Right atrium auricular region (tissue), 2 donors: ENCODE data around the gene MEAK7. TPM values are rescaled to one million over a fixed set of nuclear protein-coding genes. Genes with fewer than 3 reads are reported as not detected.
"Not testable (repeated sequence)": the region's sequence is repeated elsewhere in the genome, so short reads cannot be mapped to it uniquely, and the experiment has no call there.

Experiments used
- DNase-seq: peaks from one replicate; pipeline ENCODE4 v3.0.0-alpha.2; 2019; ENCODE audit warnings: low spot score
- H3K27ac ChIP-seq, 2 donors: fragments of 200-600 bp; sonication (generic); 1 replicate in 1 of 2; 2 replicates in 1 of 2; pipeline ENCODE4 v1.5.1; 2016 to 2019
- H3K27me3 ChIP-seq, 2 donors: fragments of 200-600 bp; sonication (generic); one replicate each; pipeline versions ENCODE4 v1.5.1 to v1.6.0; 2017 to 2019
- H3K36me3 ChIP-seq: fragments of 200-600 bp; sonication (generic); one replicate; pipeline ENCODE4 v1.5.1; 2016
- H3K4me1 ChIP-seq, 2 donors: fragments of 200-600 bp; sonication (generic); one replicate each; pipeline versions ENCODE4 v1.5.1 to v1.6.0; 2017 to 2019
- H3K4me3 ChIP-seq, 2 donors: fragments of 200-600 bp; sonication (generic); 1 replicate in 1 of 2; 2 replicates in 1 of 2; pipeline ENCODE4 v1.5.1; 2017 to 2019; ENCODE audit warnings: mild to moderate bottlenecking in 1 of 2, moderate library complexity in 1 of 2
- H3K9me3 ChIP-seq, 2 donors: fragments of 200-600 bp; sonication (generic); one replicate each; pipeline ENCODE4 v1.5.1; 2019
- CTCF ChIP-seq, 2 donors: fragments of 200-600 bp; sonication (generic); IDR thresholded peaks; one replicate each; pipeline ENCODE4 v1.5.1; 2019; ENCODE audit warnings: antibody characterized with exemption in 2 of 2
- total RNA-seq, 2 donors: library from RNA; depleted of rRNA; stranded (reverse); fragments of >200 nt; gene quantifications; one replicate each; pipeline ENCODE4 v1.1.0, GENCODE V29; 2016

Gene MEAK7
- total RNA-seq, 2 donors from 2014 or later, result 5.3 to 6.9 TPM

GRCh38 chr16:84524346-84524920 is 20.0 kb upstream of the MEAK7 start:
- no peak for TF ChIP-seq CTCF (IDR thresholded peaks at IDR 0.05)
- Histone ChIP-seq H3K4me1 (peaks cover 0 to 22% of the 10 kb centered on the region in 2 donors), H3K27me3 (no peaks in the 10 kb centered on the region), H3K36me3 (no peaks in the 10 kb centered on the region), H3K4me3 (no peak overlapping the region), H3K9me3 (no peaks in the 10 kb centered on the region), H3K27ac (no peak overlapping the region)
- DNase-seq, result no peak

DNA sequence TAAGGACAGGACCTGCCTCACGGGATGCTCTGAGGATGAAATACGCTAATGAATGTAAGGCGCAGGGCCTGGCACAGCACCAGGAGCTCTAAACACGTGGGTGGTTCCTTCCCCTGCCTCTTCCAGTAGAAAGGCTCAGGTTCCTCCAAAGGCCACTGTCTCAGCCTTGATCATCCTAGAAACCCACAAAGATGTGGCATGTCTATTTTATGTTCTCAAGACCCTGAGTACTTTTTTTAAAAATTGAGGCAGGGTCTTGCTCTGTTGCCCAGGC is 17.0 kb upstream of the MEAK7 start:
- H3K27ac ChIP-seq, result no peak overlapping the region
- no peaks in the 10 kb centered on the region for H3K9me3 ChIP-seq
- no peak for DNase-seq
- H3K4me1 ChIP-seq, result peaks cover 0 to 2% of the 10 kb centered on the region in 2 donors
- no peak for TF ChIP-seq CTCF (IDR thresholded peaks at IDR 0.05)
- H3K36me3 ChIP-seq, result no peaks in the 10 kb centered on the region
- H3K4me3 ChIP-seq, result no peak overlapping the region
- no peaks in the 10 kb centered on the region for H3K27me3 ChIP-seq

GRCh38 chr16:84520725-84521496 is 16.5 kb upstream of the MEAK7 start:
- DNase-seq, result no peak
- H3K36me3 ChIP-seq, result no peaks in the 10 kb centered on the region
- no peak for TF ChIP-seq CTCF (IDR thresholded peaks at IDR 0.05)
- H3K4me1 ChIP-seq, result no peaks in the 10 kb centered on the region
- H3K4me3 ChIP-seq, result no peak overlapping the region
- H3K27me3 ChIP-seq, result no peaks in the 10 kb centered on the region
- H3K9me3 ChIP-seq, result no peaks in the 10 kb centered on the region
- no peak overlapping the region for H3K27ac ChIP-seq

DNA sequence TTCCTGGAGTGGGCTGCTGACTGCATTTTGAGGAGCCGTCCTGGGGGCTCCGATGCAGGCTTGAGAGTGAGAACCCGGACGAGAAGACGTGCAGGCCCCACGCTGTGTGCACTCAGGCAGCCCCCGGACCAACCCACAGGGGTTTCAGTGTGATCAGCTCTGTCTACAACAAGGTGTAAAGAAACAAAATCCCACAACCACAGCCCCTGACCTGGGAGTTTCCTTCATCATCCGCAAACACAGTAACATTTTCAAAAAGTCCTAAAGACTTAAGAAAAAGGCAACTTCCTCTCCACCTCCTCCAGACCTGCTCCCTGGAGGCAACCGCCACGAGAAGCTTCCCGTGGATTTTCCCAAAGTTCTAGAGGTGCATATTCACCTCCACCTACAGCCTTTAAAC is 15.4 kb upstream of the MEAK7 start:
- Histone ChIP-seq H3K27me3 (no peaks in the 10 kb centered on the region), H3K27ac (no peak overlapping the region), H3K4me1 (no peaks in the 10 kb centered on the region), H3K36me3 (no peaks in the 10 kb centered on the region), H3K4me3 (no peak overlapping the region), H3K9me3 (no peaks in the 10 kb centered on the region)
- TF ChIP-seq CTCF (IDR thresholded peaks at IDR 0.05), result no peak
- no peak for DNase-seq

GRCh38 chr16:84518804-84519341 is 14.4 kb upstream of the MEAK7 start:
- Histone ChIP-seq H3K9me3 (no peaks in the 10 kb centered on the region), H3K4me3 (no peak overlapping the region), H3K4me1 (no peaks in the 10 kb centered on the region), H3K27me3 (no peaks in the 10 kb centered on the region), H3K36me3 (no peaks in the 10 kb centered on the region), H3K27ac (no peak overlapping the region)
- DNase-seq, result no peak
- TF ChIP-seq CTCF (IDR thresholded peaks at IDR 0.05), result no peak

DNA sequence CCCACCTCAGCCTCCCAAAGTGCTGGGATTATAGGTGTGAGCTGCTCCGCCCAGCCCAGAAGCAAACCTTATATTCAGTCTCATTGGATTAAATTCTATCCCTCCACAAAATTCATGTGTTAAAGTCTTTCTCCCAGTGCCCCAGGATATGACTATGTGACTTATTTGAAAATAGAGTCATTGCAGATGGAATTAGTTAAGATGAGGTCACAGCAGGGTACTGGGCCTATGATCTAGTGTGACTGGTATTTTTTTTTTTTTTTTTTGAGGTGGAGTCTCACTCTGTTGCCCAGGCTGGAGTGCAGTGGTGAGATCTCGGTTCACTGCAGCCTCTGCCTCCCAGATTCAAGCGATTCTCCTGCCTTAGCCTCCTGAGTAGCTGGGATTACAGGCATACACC is 13.8 kb upstream of the MEAK7 start:
- H3K4me3 ChIP-seq, H3K27me3 ChIP-seq, H3K9me3 ChIP-seq, H3K36me3 ChIP-seq, H3K4me1 ChIP-seq, H3K27ac ChIP-seq, DNase-seq: not testable (repeated sequence)
